Common myeloid progenitor, CD34-positive (primary cell): ENCODE measurements around the gene ZNF365.
A peak's percentile ranks its signal among the peaks of the same experiment; 100 is the strongest.

ENCODE experiments used
- CTCF ChIA-PET: fragments of 350-600 bp; sonication (Branson Sonifier 250); formaldehyde crosslinking; loops from one replicate; lab custom pipeline; 2021; ENCODE audit warnings: antibody characterized with exemption; lab: Charles Lee
- POLR2A ChIA-PET: fragments of 350-600 bp; sonication (Branson Sonifier 250); formaldehyde crosslinking; loops from one replicate; lab custom pipeline; 2021; ENCODE audit warnings: antibody characterized with exemption; lab: Charles Lee
- DNase-seq, 3 donors: peaks; one replicate each; pipeline versions ENCODE4 v3.0.0 to v3.0.0-alpha.2; 2013
- H3K27ac ChIP-seq, 2 experiments: 1 replicate in 1 of 2; 2 replicates in 1 of 2; pipeline ENCODE4 v1.7.0; 2013; ENCODE audit warnings: inconsistent platforms in 2 of 2, low read length in 2 of 2, mild to moderate bottlenecking in 2 of 2, low read depth in 1 of 2, moderate library complexity in 1 of 2; ENCODE audit not compliant: severe bottlenecking in 2 of 2, insufficient read depth in 1 of 2, poor library complexity in 1 of 2
- H3K27me3 ChIP-seq, 5 experiments: replicated peaks in 2 of 5; 1 replicate in 3 of 5; 2 replicates in 2 of 5; pipeline versions ENCODE4 v1.6.1 to v1.7.0; 2013; ENCODE audit warnings: low read length in 4 of 5, mild to moderate bottlenecking in 2 of 5, moderate library complexity in 2 of 5, inconsistent platforms in 1 of 5; ENCODE audit not compliant: insufficient read depth in 5 of 5, control insufficient read depth in 4 of 5
- H3K36me3 ChIP-seq, 4 experiments: 1 replicate in 2 of 4; 2 replicates in 2 of 4; pipeline versions ENCODE4 v1.6.1 to v1.7.0; 2013; ENCODE audit warnings: low read length in 3 of 4, control low read depth in 1 of 4, mild to moderate bottlenecking in 1 of 4; ENCODE audit not compliant: control insufficient read depth in 4 of 4, insufficient read depth in 4 of 4
- H3K4me1 ChIP-seq, 4 experiments: 1 replicate in 3 of 4; 2 replicates in 1 of 4; pipeline versions ENCODE4 v1.6.1 to v1.7.1; 2013; ENCODE audit warnings: low read length in 3 of 4, mild to moderate bottlenecking in 3 of 4, control low read depth in 1 of 4, inconsistent platforms in 1 of 4, moderate library complexity in 1 of 4; ENCODE audit not compliant: control insufficient read depth in 4 of 4, insufficient read depth in 4 of 4; ENCODE audit errors: control extremely low read depth in 1 of 4
- H3K4me3 ChIP-seq, 7 experiments: 1 replicate in 4 of 7; 2 replicates in 3 of 7; pipeline versions ENCODE4 v1.5.1 to v1.7.0; 2013; ENCODE audit warnings: mild to moderate bottlenecking in 7 of 7, low read length in 6 of 7, moderate library complexity in 6 of 7, inconsistent platforms in 2 of 7, low read depth in 2 of 7, control low read depth in 1 of 7; ENCODE audit not compliant: insufficient read depth in 4 of 7, control insufficient read depth in 1 of 7; ENCODE audit errors: extremely low read depth in 1 of 7
- H3K9me3 ChIP-seq, 5 experiments: 1 replicate in 4 of 5; 2 replicates in 1 of 5; pipeline versions ENCODE4 v1.6.1 to v1.7.1; 2013; ENCODE audit warnings: low read length in 4 of 5, mild to moderate bottlenecking in 2 of 5, inconsistent platforms in 1 of 5, low read depth in 1 of 5, moderate library complexity in 1 of 5; ENCODE audit not compliant: control insufficient read depth in 4 of 5, insufficient read depth in 2 of 5; ENCODE audit errors: control extremely low read depth in 1 of 5
- WGBS: methylation state at CpG from one replicate; pipeline ENCODE4 v1.1.5; 2013; ENCODE audit not compliant: insufficient coverage; 5-methylcytosine and 5-hydroxymethylcytosine counted together

ZNF365 gene

GRCh38 chr10:62384057-62384446 lies 9.9 kb downstream of the ZNF365 start:
- CTCF ChIA-PET: interaction anchor here (0.6 kb wide), 1 partner anchor 10 kb away, joined by 3 read pairs; no protein-coding TSS in a partner anchor
- no peaks in the 10 kb centered on the region for H3K27me3 ChIP-seq
- 87% methylated on average over 3 of the region's 5 CpGs for WGBS
- no peak overlapping the region for H3K4me3 ChIP-seq
- H3K27ac ChIP-seq: no peak overlapping the region
- H3K36me3 ChIP-seq: no peaks in the 10 kb centered on the region
- no peaks in the 10 kb centered on the region for H3K9me3 ChIP-seq
- H3K4me1 ChIP-seq: no peaks in the 10 kb centered on the region
- DNase-seq: peak in 2 of 3 donors; percentile 61 to 65
- POLR2A ChIA-PET: interaction anchor here (0.6 kb wide), 1 partner anchor 713 kb away, joined by 3 read pairs; no protein-coding TSS in a partner anchor

GRCh38 chr10:62384447-62385081 lies 10.4 kb downstream of the ZNF365 start:
- POLR2A ChIA-PET: no interaction called here

GRCh38 chr10:62386356-62387320 lies 12.5 kb downstream of the ZNF365 start:
- CTCF ChIA-PET: no interaction called here
- WGBS: 100% methylated on average over 4 of the region's 4 CpGs

More at GRCh38 chr10:62384447-62385081, 10.4 kb downstream of the ZNF365 start:
- no peak for DNase-seq
- no peaks in the 10 kb centered on the region for H3K4me1 ChIP-seq
- CTCF ChIA-PET: no interaction called here
- WGBS: 100% methylated on average over 1 of the region's 4 CpGs
- no peaks in the 10 kb centered on the region for H3K27me3 ChIP-seq
- H3K9me3 ChIP-seq: no peaks in the 10 kb centered on the region
- H3K36me3 ChIP-seq: no peaks in the 10 kb centered on the region
- H3K4me3 ChIP-seq: no peak overlapping the region
- no peak overlapping the region for H3K27ac ChIP-seq

GRCh38 chr10:62388328-62388727 lies 14.2 kb downstream of the ZNF365 start:
- H3K27ac ChIP-seq: no peak overlapping the region
- 94% methylated on average over 9 of the region's 9 CpGs for WGBS
- CTCF ChIA-PET: no interaction called here
- H3K4me3 ChIP-seq: no peak overlapping the region
- H3K9me3 ChIP-seq: no peaks in the 10 kb centered on the region
- no peaks in the 10 kb centered on the region for H3K36me3 ChIP-seq
- POLR2A ChIA-PET: no interaction called here
- H3K4me1 ChIP-seq: no peaks in the 10 kb centered on the region
- H3K27me3 ChIP-seq: no peaks in the 10 kb centered on the region
- DNase-seq: no peak

More at GRCh38 chr10:62386356-62387320, 12.5 kb downstream of the ZNF365 start:
- H3K4me1 ChIP-seq: no peaks in the 10 kb centered on the region
- DNase-seq: no peak
- no peaks in the 10 kb centered on the region for H3K9me3 ChIP-seq
- POLR2A ChIA-PET: no interaction called here
- no peaks in the 10 kb centered on the region for H3K27me3 ChIP-seq
- H3K27ac ChIP-seq: no peak overlapping the region
- no peak overlapping the region for H3K4me3 ChIP-seq
- no peaks in the 10 kb centered on the region for H3K36me3 ChIP-seq

GRCh38 chr10:62390497-62391176 lies 16.5 kb downstream of the ZNF365 start:
- no peaks in the 10 kb centered on the region for H3K27me3 ChIP-seq
- no peaks in the 10 kb centered on the region for H3K36me3 ChIP-seq
- ChIA-PET CTCF (interaction anchor here (1.2 kb wide), 1 partner anchor 33 kb away, joined by 3 read pairs; no protein-coding TSS in a partner anchor), POLR2A (no interaction called here)
- H3K4me3 ChIP-seq: no peak overlapping the region
- no peak overlapping the region for H3K27ac ChIP-seq
- H3K9me3 ChIP-seq: no peaks in the 10 kb centered on the region
- no peak for DNase-seq
- H3K4me1 ChIP-seq: no peaks in the 10 kb centered on the region
- WGBS: 100% methylated on average over 1 of the region's 2 CpGs

- H3K4me1 ChIP-seq: no peaks in the 10 kb centered on the region
- CTCF ChIA-PET: interaction anchor here (1.6 kb wide), 1 partner anchor 9 kb away, joined by 5 read pairs; no protein-coding TSS in a partner anchor
- no peak for DNase-seq
- no peak overlapping the region for H3K4me3 ChIP-seq
- POLR2A ChIA-PET: no interaction called here
- WGBS: no CpG with 5 or more reads among the region's 4 CpGs
- H3K36me3 ChIP-seq: no peaks in the 10 kb centered on the region
- no peaks in the 10 kb centered on the region for H3K9me3 ChIP-seq
- H3K27ac ChIP-seq: no peak overlapping the region
- no peaks in the 10 kb centered on the region for H3K27me3 ChIP-seq
Observed at GRCh38 chr10:62393237-62393636, 19.1 kb downstream of the ZNF365 start.
